Measurements from ENCODE around the gene PROM1.

Gene PROM1

DNA sequence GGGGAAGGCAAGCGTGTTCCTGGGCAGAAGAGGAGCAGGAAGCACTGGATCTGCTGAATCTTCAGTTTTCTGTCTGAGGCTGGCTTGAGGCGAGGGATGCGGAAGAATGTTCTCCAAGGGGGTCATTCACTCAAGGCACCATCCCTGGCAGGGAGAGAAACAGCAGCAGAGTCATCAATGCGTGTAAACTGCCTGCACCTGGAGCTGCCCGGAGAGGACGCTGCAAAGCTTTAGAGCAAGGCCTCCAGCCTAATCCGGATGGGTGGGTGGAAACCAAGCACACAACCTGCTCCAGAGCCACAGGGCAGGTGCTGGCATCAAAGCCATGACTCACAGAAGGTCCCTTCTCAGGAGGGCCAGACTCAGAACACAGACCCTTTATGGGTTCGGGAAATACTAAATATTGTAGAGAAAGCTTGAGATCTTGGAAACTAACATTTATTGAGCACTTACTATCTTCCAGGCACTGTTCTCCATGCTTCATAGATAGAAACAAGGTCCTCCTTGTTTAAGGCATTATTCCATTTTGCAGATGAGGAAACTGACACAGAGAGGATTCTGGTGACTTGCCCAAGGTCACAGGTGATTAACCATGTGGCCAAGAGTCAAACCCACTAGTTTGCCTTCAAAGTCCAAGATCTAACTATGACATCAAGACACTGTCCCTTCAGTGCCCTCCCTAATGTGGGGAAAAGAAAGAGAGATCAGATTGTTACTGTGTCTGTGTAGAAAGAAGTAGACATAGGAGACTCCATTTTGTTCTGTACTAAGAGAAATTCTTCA is 7.7 kb downstream of the PROM1 start:
- no peak for DNase-seq
- Histone ChIP-seq H4K8ac (ENCODE audit: low read depth, low read length) (no peak overlapping the region), H3K4me3 (ENCODE audit: low read depth, low read length) (no peak overlapping the region), H3K27ac (ENCODE audit: low read depth, low read length) (no peak overlapping the region), H3K27me3 (ENCODE audit: insufficient read depth, low read length) (no peaks in the 10 kb centered on the region), H3K79me2 (ENCODE audit: control insufficient read depth, insufficient read depth, low read length, poor library complexity) (no peaks in the 10 kb centered on the region), H3K4me2 (ENCODE audit: low read length) (no peak overlapping the region), H3K18ac (ENCODE audit: low read length) (no peak overlapping the region), H3K14ac (ENCODE audit: low read length) (no peak overlapping the region), H3K4me1 (ENCODE audit: control insufficient read depth in 1 of 2, insufficient read depth in 2 of 2, low read length in 2 of 2) (peaks cover 0 to 5% of the 10 kb centered on the region in 2 experiments), H2BK12ac (ENCODE audit: low read length) (no peak overlapping the region), H3K9ac (ENCODE audit: low read length) (no peak overlapping the region), H3K79me1 (ENCODE audit: low read length) (no peaks in the 10 kb centered on the region), H3K23ac (ENCODE audit: low read length) (no peak overlapping the region), H2AFZ (ENCODE audit: insufficient read depth, low read length, poor library complexity) (no peak overlapping the region), H4K12ac (ENCODE audit: low read depth, low read length) (no peak overlapping the region), H3K36me3 (ENCODE audit: control insufficient read depth in 1 of 2, insufficient read depth in 2 of 2, low read length in 2 of 2) (peaks cover 0 to 4% of the 10 kb centered on the region in 2 experiments), H3K9me3 (ENCODE audit: insufficient read depth, low read depth, low read length) (no peaks in the 10 kb centered on the region), H2BK120ac (ENCODE audit: insufficient read depth, low read length, poor library complexity) (no peak overlapping the region), H2AK5ac (ENCODE audit: low read length) (no peak overlapping the region), H2BK5ac (ENCODE audit: low read depth, low read length, poor library complexity) (no peak overlapping the region), H4K91ac (ENCODE audit: low read depth, low read length) (no peak overlapping the region), H3K4ac (ENCODE audit: low read depth, low read length) (no peak overlapping the region)
- no CpG with 5 or more reads among the region's 8 CpGs for WGBS (ENCODE audit: extremely low coverage, insufficient coverage, insufficient read length)

DNA sequence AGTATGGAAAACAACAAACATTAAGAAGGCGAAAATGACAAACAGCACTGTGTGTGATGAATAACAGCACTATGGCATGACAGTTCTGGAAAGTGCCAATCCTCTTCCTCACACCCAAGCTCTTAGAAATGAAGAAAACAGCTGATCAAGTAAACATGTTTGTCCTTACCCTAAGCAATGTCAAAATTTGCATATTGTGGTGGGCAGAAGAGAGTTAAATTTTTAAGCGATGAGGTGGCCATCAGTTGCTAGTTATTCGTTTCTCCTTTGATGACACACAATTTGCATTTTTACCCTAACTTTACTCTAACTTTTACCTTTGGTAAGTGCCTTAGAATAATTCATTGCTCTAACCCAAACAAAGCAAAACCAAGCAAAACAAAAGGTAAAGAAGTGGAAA is 8.8 kb downstream of the PROM1 start:
- Histone ChIP-seq H3K4me1 (ENCODE audit: control insufficient read depth in 1 of 2, insufficient read depth in 2 of 2, low read length in 2 of 2) (peaks cover 0 to 5% of the 10 kb centered on the region in 2 experiments), H3K4me3 (ENCODE audit: low read depth, low read length) (no peak overlapping the region), H3K27ac (ENCODE audit: low read depth, low read length) (no peak overlapping the region), H3K36me3 (ENCODE audit: control insufficient read depth in 1 of 2, insufficient read depth in 2 of 2, low read length in 2 of 2) (peaks cover 0 to 4% of the 10 kb centered on the region in 2 experiments), H3K23ac (ENCODE audit: low read length) (no peak overlapping the region), H3K27me3 (ENCODE audit: insufficient read depth, low read length) (no peaks in the 10 kb centered on the region), H2BK12ac (ENCODE audit: low read length) (no peak overlapping the region), H4K8ac (ENCODE audit: low read depth, low read length) (no peak overlapping the region), H2BK120ac (ENCODE audit: insufficient read depth, low read length, poor library complexity) (no peak overlapping the region), H3K9me3 (ENCODE audit: insufficient read depth, low read depth, low read length) (no peaks in the 10 kb centered on the region), H4K91ac (ENCODE audit: low read depth, low read length) (no peak overlapping the region), H3K9ac (ENCODE audit: low read length) (no peak overlapping the region), H2AFZ (ENCODE audit: insufficient read depth, low read length, poor library complexity) (no peak overlapping the region), H3K4me2 (ENCODE audit: low read length) (no peak overlapping the region), H4K12ac (ENCODE audit: low read depth, low read length) (no peak overlapping the region), H3K79me1 (ENCODE audit: low read length) (no peaks in the 10 kb centered on the region), H3K18ac (ENCODE audit: low read length) (no peak overlapping the region), H3K14ac (ENCODE audit: low read length) (no peak overlapping the region), H3K79me2 (ENCODE audit: control insufficient read depth, insufficient read depth, low read length, poor library complexity) (no peaks in the 10 kb centered on the region), H2BK5ac (ENCODE audit: low read depth, low read length, poor library complexity) (no peak overlapping the region), H3K4ac (ENCODE audit: low read depth, low read length) (no peak overlapping the region), H2AK5ac (ENCODE audit: low read length) (no peak overlapping the region)
- no CpG with 5 or more reads among the region's 3 CpGs for WGBS (ENCODE audit: extremely low coverage, insufficient coverage, insufficient read length)
- no peak for DNase-seq

DNA sequence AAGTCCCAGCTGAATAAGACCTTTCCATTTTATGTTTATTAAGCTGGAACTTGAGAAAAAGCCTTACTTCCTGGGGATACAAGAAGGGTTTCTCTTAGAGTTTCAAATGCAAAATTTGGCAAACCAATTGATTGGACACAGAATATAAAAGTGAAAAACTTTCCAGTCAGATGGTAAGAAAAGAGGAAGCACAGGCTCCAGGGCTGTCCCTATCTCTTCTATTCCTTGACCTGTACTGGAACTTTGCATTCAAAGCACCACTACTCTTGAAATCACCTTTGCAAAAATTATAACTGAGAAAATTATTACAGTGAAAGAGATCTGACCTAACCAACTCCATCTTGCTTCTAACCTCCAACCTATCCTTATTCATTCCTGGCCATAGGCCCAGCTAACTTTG is 11.7 kb downstream of the PROM1 start:
- Histone ChIP-seq H2AK5ac (ENCODE audit: low read length) (no peak overlapping the region), H4K91ac (ENCODE audit: low read depth, low read length) (no peak overlapping the region), H3K4me2 (ENCODE audit: low read length) (no peak overlapping the region), H3K4ac (ENCODE audit: low read depth, low read length) (no peak overlapping the region), H2AFZ (ENCODE audit: insufficient read depth, low read length, poor library complexity) (no peak overlapping the region), H4K8ac (ENCODE audit: low read depth, low read length) (no peak overlapping the region), H2BK120ac (ENCODE audit: insufficient read depth, low read length, poor library complexity) (no peak overlapping the region), H3K9me3 (ENCODE audit: insufficient read depth, low read depth, low read length) (no peaks in the 10 kb centered on the region), H3K79me1 (ENCODE audit: low read length) (no peaks in the 10 kb centered on the region), H2BK12ac (ENCODE audit: low read length) (no peak overlapping the region), H3K23ac (ENCODE audit: low read length) (no peak overlapping the region), H3K9ac (ENCODE audit: low read length) (no peak overlapping the region), H3K27me3 (ENCODE audit: insufficient read depth, low read length) (no peaks in the 10 kb centered on the region), H2BK5ac (ENCODE audit: low read depth, low read length, poor library complexity) (no peak overlapping the region), H4K12ac (ENCODE audit: low read depth, low read length) (no peak overlapping the region), H3K79me2 (ENCODE audit: control insufficient read depth, insufficient read depth, low read length, poor library complexity) (no peaks in the 10 kb centered on the region), H3K27ac (ENCODE audit: low read depth, low read length) (no peak overlapping the region), H3K14ac (ENCODE audit: low read length) (no peak overlapping the region), H3K4me3 (ENCODE audit: low read depth, low read length) (no peak overlapping the region), H3K36me3 (ENCODE audit: control insufficient read depth in 1 of 2, insufficient read depth in 2 of 2, low read length in 2 of 2) (peaks cover 0 to 4% of the 10 kb centered on the region in 2 experiments), H3K4me1 (ENCODE audit: control insufficient read depth in 1 of 2, insufficient read depth in 2 of 2, low read length in 2 of 2) (peaks cover 0 to 2% of the 10 kb centered on the region in 2 experiments), H3K18ac (ENCODE audit: low read length) (no peak overlapping the region)
- DNase-seq: no peak

DNA sequence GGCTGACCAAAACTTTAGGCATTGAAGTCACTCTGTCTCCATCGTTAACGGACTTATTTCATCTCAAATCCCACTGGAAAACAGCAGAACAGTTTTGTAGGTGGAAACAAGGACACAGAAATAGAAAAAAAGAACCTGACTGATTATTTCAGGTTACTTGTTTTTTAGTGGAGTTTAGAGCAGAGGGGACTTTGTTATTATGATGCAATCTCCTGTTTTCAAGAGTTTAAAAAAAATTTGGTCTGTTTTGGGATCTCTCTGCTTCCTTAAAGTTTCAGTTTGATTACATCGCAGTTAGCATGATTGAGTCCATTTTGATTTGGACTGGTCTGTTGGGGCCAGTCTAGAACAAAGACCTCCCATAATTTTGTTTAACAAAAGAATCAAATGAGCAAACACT is 13.6 kb downstream of the PROM1 start:
- no peak overlapping the region for H2BK5ac ChIP-seq (ENCODE audit: low read depth, low read length, poor library complexity)
- no peaks in the 10 kb centered on the region for H3K9me3 ChIP-seq (ENCODE audit: insufficient read depth, low read depth, low read length)
- no peak overlapping the region for H4K8ac ChIP-seq (ENCODE audit: low read depth, low read length)
- no CpG with 5 or more reads among the region's 3 CpGs for WGBS (ENCODE audit: extremely low coverage, insufficient coverage, insufficient read length)
- H2BK12ac ChIP-seq (ENCODE audit: low read length): no peak overlapping the region
- H3K4ac ChIP-seq (ENCODE audit: low read depth, low read length): no peak overlapping the region
- no peak overlapping the region for H3K14ac ChIP-seq (ENCODE audit: low read length)
- H3K27ac ChIP-seq (ENCODE audit: low read depth, low read length): no peak overlapping the region
- H3K36me3 ChIP-seq (ENCODE audit: control insufficient read depth in 1 of 2, insufficient read depth in 2 of 2, low read length in 2 of 2): peaks cover 0 to 2% of the 10 kb centered on the region in 2 experiments
- no peak overlapping the region for H2BK120ac ChIP-seq (ENCODE audit: insufficient read depth, low read length, poor library complexity)
- no peak overlapping the region for H3K4me3 ChIP-seq (ENCODE audit: low read depth, low read length)
- no peaks in the 10 kb centered on the region for H3K27me3 ChIP-seq (ENCODE audit: insufficient read depth, low read length)
- no peak overlapping the region for H2AFZ ChIP-seq (ENCODE audit: insufficient read depth, low read length, poor library complexity)
- H4K12ac ChIP-seq (ENCODE audit: low read depth, low read length): no peak overlapping the region
- no peak overlapping the region for H3K9ac ChIP-seq (ENCODE audit: low read length)
- no peak overlapping the region for H3K4me2 ChIP-seq (ENCODE audit: low read length)
- H4K91ac ChIP-seq (ENCODE audit: low read depth, low read length): no peak overlapping the region
- H3K18ac ChIP-seq (ENCODE audit: low read length): no peak overlapping the region
- H3K79me2 ChIP-seq (ENCODE audit: control insufficient read depth, insufficient read depth, low read length, poor library complexity): no peaks in the 10 kb centered on the region
- no peak overlapping the region for H2AK5ac ChIP-seq (ENCODE audit: low read length)
- H3K4me1 ChIP-seq (ENCODE audit: control insufficient read depth in 1 of 2, insufficient read depth in 2 of 2, low read length in 2 of 2): no peaks in the 10 kb centered on the region
- H3K23ac ChIP-seq (ENCODE audit: low read length): no peak overlapping the region
- peaks cover 2% of the 10 kb centered on the region for H3K79me1 ChIP-seq (ENCODE audit: low read length)
- no peak for DNase-seq

Data from trophoblast cell (in vitro differentiated cells and primary cell).